Choroid plexus epithelial cell (primary cell): ENCODE measurements around the gene LRP1B.

Experiments
- DNase-seq: peaks from one replicate; pipeline ENCODE4 v3.0.0-alpha.2; 2010; ENCODE audit warnings: low read depth
- H3K4me3 ChIP-seq: 2 replicates; pipeline ENCODE4 v1.5.1; 2011; ENCODE audit warnings: low read depth, mild to moderate bottlenecking, control low read depth, low read length, moderate library complexity
- CTCF ChIP-seq: conservative IDR thresholded peaks from 2 replicates; pipeline ENCODE4 v1.5.1; 2011; ENCODE audit warnings: low read depth, mild to moderate bottlenecking, control low read depth, inconsistent platforms, low read length, moderate library complexity

LRP1B gene

GRCh38 chr2:141517852-141518421 lies 612.9 kb downstream of the LRP1B start:
- TF ChIP-seq CTCF, result no peak
- DNase-seq, result no peak
- H3K4me3 ChIP-seq, result no peak overlapping the region

GRCh38 chr2:141517180-141517851 lies 613.5 kb downstream of the LRP1B start:
- H3K4me3 ChIP-seq, result no peak overlapping the region
- DNase-seq, result no peak
- TF ChIP-seq CTCF, result no peak

GRCh38 chr2:141515931-141516330 lies 614.9 kb downstream of the LRP1B start:
- DNase-seq, result peak; percentile 34
- no peak for TF ChIP-seq CTCF
- no peak overlapping the region for H3K4me3 ChIP-seq

- no peak overlapping the region for H3K4me3 ChIP-seq
- no peak for TF ChIP-seq CTCF
- DNase-seq, result no peak
These were observed 617.0 kb downstream of the LRP1B start for GRCh38 chr2:141513853-141514252.

- no peak overlapping the region for H3K4me3 ChIP-seq
- DNase-seq, result no peak
- TF ChIP-seq CTCF, result no peak
These were observed 621.8 kb downstream of the LRP1B start for GRCh38 chr2:141508806-141509595.

- DNase-seq, result no peak
- no peak overlapping the region for H3K4me3 ChIP-seq
- TF ChIP-seq CTCF, result no peak
These were observed 622.6 kb downstream of the LRP1B start for GRCh38 chr2:141508086-141508752.
